Body of pancreas (tissue), 4 donors: ENCODE results near the gene POLR3A. TPM values are rescaled to one million over a fixed set of nuclear protein-coding genes. Genes with fewer than 3 reads are reported as not detected.

Experiments
- ATAC-seq: fragments of 150-250 bp; one replicate; pipeline ENCODE4 v1.9.1; 2016
- DNase-seq, 4 donors: peaks; one replicate each; pipeline ENCODE4 v3.0.0-alpha.2; 2019
- H3K27ac ChIP-seq, 4 donors: fragments of 200-600 bp; sonication (generic); 1 replicate in 3 of 4; 2 replicates in 1 of 4; pipeline versions ENCODE4 v1.5.1 to v1.6.1; 2016 to 2019; ENCODE audit warnings: mild to moderate bottlenecking in 1 of 4, mixed read lengths in 1 of 4, moderate library complexity in 1 of 4
- H3K27me3 ChIP-seq, 2 donors: fragments of 200-600 bp; sonication (generic); one replicate each; pipeline ENCODE4 v1.6.0; 2016; ENCODE audit warnings: mild to moderate bottlenecking in 1 of 2
- H3K36me3 ChIP-seq, 2 donors: fragments of 200-600 bp; sonication (generic); replicated peaks in 1 of 2; 2 replicates each; pipeline ENCODE4 v1.5.1; 2016; ENCODE audit warnings: low read depth in 2 of 2; ENCODE audit not compliant: insufficient read depth in 1 of 2
- H3K4me1 ChIP-seq: fragments of 200-600 bp; sonication (generic); one replicate; pipeline ENCODE4 v1.6.0; 2016
- H3K4me3 ChIP-seq, 2 donors: fragments of 200-600 bp; sonication (generic); 1 replicate in 1 of 2; 2 replicates in 1 of 2; pipeline ENCODE4 v1.5.1; 2016 to 2019
- H3K9me3 ChIP-seq, 3 donors: fragments of 200-600 bp; sonication (generic); 1 replicate in 2 of 3; 2 replicates in 1 of 3; pipeline ENCODE4 v1.5.1; 2016
- CTCF ChIP-seq, 7 experiments: fragments of 450-650 bp in 4 of 7; fragments of 200-600 bp in 3 of 7; sonication (generic) in 3 of 7; IDR thresholded peaks; one replicate each; pipeline ENCODE4 v1.5.1; 2016 to 2019; ENCODE audit warnings: antibody characterized with exemption in 7 of 7
- POLR2A ChIP-seq, 3 donors: fragments of 450-650 bp; IDR thresholded peaks; one replicate each; pipeline ENCODE4 v1.6.1; 2016; ENCODE audit warnings: antibody characterized with exemption in 3 of 3, mild to moderate bottlenecking in 2 of 3
- WGBS, 2 donors: methylation state at CpG; one replicate each; pipeline ENCODE4 v1.1.5; 2017; 5-methylcytosine and 5-hydroxymethylcytosine counted together
- intact Hi-C: fragments of 100-400 bp; cut with DNase I; formaldehyde crosslinking; loops from one replicate; pipeline ENCODE4 v1.15.1; 2023
- total RNA-seq, 2 donors: library from RNA; depleted of rRNA; stranded (reverse); fragments of >200 nt; gene quantifications; one replicate each; pipeline ENCODE4 v1.1.0, GENCODE V29; 2016

The POLR3A gene
- total RNA-seq, 2 donors from 2014 or later, result 7.9 to 10.4 TPM

GRCh38 chr10:78044699-78045098 lies 15.4 kb upstream of the POLR3A start:
- TF ChIP-seq CTCF (IDR thresholded peaks at IDR 0.05) (no peak), POLR2A (IDR thresholded peaks at IDR 0.05) (no peak)
- intact Hi-C loops, result loop anchor here (5.0 to 10.0 kb wide), 2 partner anchors 610 to 1153 kb away; no protein-coding TSS in a partner anchor
- no peak for ATAC-seq

GRCh38 chr10:78044179-78044578 lies 14.9 kb upstream of the POLR3A start:
- DNase-seq (no peak), ATAC-seq (no peak)
- Histone ChIP-seq H3K27me3 (no peaks in the 10 kb centered on the region), H3K4me3 (no peak overlapping the region), H3K9me3 (no peaks in the 10 kb centered on the region), H3K4me1 (peaks cover under 1% of the 10 kb centered on the region), H3K36me3 (peaks cover 8 to 19% of the 10 kb centered on the region in 2 donors), H3K27ac (no peak overlapping the region)
- no peak for TF ChIP-seq CTCF (IDR thresholded peaks at IDR 0.05)
- TF ChIP-seq POLR2A (IDR thresholded peaks at IDR 0.05), result peak in 2 of 3 donors; percentile 7 to 11
- intact Hi-C loops, result loop anchor here (10.0 kb wide), 1 partner anchor 611 kb away; no protein-coding TSS in a partner anchor

More at GRCh38 chr10:78044699-78045098, 15.4 kb upstream of the POLR3A start:
- Histone ChIP-seq H3K27ac (no peak overlapping the region), H3K4me3 (no peak overlapping the region), H3K4me1 (no peaks in the 10 kb centered on the region), H3K9me3 (no peaks in the 10 kb centered on the region), H3K36me3 (peaks cover 8 to 16% of the 10 kb centered on the region in 2 donors), H3K27me3 (no peaks in the 10 kb centered on the region)
- WGBS, 2 donors, result 63 to 68% methylated on average over 10 of the region's 10 CpGs
- no peak for DNase-seq

GRCh38 chr10:78042752-78043104 lies 13.4 kb upstream of the POLR3A start:
- no peak for ATAC-seq
- H3K36me3 ChIP-seq, result peaks cover 8 to 25% of the 10 kb centered on the region in 2 donors

GRCh38 chr10:78042058-78042751 lies 12.9 kb upstream of the POLR3A start:
- ATAC-seq (no peak), DNase-seq (peak in 2 of 4 donors; percentile 16 to 24)
- no peak for TF ChIP-seq CTCF (IDR thresholded peaks at IDR 0.05)
- no peak for TF ChIP-seq POLR2A (IDR thresholded peaks at IDR 0.05)
- Histone ChIP-seq H3K27ac (no peak overlapping the region), H3K4me3 (no peak overlapping the region), H3K27me3 (no peaks in the 10 kb centered on the region), H3K36me3 (peaks cover 8 to 28% of the 10 kb centered on the region in 2 donors), H3K4me1 (peaks cover 19% of the 10 kb centered on the region), H3K9me3 (no peaks in the 10 kb centered on the region)
- WGBS, 2 donors, result 77 to 83% methylated on average over 2 of the region's 2 CpGs
- intact Hi-C loops, result loop anchor here (10.0 kb wide), 1 partner anchor 613 kb away; no protein-coding TSS in a partner anchor

More at GRCh38 chr10:78042752-78043104, 13.4 kb upstream of the POLR3A start:
- Histone ChIP-seq H3K4me1 (peaks cover 14% of the 10 kb centered on the region), H3K27ac (no peak overlapping the region), H3K4me3 (no peak overlapping the region), H3K9me3 (no peaks in the 10 kb centered on the region), H3K27me3 (no peaks in the 10 kb centered on the region)
- intact Hi-C loops, result loop anchor here (10.0 kb wide), 1 partner anchor 612 kb away; no protein-coding TSS in a partner anchor
- no peak for DNase-seq
- TF ChIP-seq POLR2A (IDR thresholded peaks at IDR 0.05), result no peak
- TF ChIP-seq CTCF (IDR thresholded peaks at IDR 0.05), result no peak
- WGBS, 2 donors, result 96% methylated on average over 6 of the region's 6 CpGs
